ENCODE measurements around the gene SCIN.
"Not testable (repeated sequence)": the region's sequence is repeated elsewhere in the genome, so short reads cannot be mapped to it uniquely, and the experiment has no call there.

Gene SCIN

DNA sequence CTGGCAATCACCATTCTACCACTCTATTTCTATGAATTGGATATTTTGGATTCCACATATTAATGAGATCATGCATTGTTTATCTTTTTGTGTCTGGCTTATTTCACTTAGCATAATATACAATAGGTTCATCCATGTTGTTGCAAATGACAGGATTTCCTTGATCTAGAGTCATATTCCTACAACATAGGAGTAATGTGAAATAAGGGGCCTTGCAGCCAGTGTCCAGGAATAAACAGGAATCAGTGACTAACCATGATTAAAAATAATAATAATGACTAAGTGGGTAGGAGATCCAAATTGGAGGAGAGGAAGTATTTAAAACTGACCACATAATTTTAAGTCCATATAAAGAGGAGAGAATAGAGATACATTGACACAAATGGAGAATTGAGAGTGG is 49.9 kb downstream of the SCIN start:
- DNase-seq = no peak

DNA sequence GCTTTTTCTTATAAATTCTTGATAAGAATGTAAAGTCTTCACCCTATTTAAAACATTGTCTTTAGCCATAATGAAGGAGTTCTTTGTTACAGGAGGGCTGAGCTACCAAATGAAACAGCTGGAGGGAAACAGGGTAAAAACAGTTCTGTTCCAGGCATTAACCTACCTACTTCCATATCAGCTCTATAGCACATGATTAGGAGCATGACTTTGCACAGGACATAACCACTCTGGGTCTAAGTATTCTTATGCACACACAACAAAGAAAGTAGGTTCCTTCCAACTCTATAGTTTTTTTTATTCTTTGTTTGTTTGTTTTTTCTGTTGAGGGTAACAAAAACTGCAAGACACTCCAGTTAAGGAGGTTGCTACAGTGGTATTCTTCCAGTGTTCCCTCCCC is 52.7 kb downstream of the SCIN start:
- DNase-seq = no peak

DNA sequence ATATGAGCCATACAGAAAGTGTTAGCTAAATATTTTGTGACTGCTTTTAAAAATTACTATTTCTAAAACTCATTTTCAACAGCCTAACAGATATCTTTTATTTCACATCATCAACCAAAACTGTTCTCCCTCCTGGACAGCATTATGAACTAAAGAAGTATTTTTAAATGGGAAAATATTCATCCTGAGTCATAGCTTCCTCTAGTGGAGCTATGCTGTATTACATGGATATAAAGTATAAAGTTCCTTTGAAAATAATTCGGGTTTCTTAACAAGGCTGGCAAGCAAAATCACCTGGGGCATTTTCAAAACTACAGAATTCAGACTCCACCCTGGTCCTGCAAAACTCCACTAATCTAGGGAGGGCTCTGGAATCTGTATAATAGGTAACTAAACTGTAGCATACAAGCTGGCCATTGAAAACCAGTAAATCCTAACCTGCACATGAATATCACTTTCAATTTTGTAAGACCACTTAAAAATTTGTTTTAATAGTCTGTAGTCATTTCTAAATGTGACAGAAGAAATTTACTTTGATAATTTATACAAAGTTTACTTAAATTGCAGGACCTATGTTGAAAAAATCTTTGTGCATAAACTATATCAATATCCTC is 53.5 kb downstream of the SCIN start:
- DNase-seq = no peak

DNA sequence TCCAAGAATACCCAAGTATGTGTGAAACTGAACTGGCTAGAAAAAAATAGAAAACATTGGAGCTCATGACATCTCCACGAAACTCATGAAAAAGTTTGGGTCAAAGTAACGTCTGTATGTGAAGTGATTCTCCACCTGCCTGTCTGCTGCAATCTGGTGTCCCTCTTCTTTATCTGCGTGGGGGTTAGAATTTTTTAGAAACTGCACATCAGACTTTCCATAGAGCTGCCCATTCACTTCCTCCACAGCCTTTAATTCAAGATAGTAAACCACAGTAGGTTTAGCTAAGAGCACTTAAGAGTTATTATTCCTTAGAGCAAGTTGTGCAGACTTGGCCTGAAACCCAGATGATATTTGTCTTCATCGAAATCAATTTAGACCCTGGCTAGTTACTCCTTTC is 55.3 kb downstream of the SCIN start:
- no peak for DNase-seq

DNA sequence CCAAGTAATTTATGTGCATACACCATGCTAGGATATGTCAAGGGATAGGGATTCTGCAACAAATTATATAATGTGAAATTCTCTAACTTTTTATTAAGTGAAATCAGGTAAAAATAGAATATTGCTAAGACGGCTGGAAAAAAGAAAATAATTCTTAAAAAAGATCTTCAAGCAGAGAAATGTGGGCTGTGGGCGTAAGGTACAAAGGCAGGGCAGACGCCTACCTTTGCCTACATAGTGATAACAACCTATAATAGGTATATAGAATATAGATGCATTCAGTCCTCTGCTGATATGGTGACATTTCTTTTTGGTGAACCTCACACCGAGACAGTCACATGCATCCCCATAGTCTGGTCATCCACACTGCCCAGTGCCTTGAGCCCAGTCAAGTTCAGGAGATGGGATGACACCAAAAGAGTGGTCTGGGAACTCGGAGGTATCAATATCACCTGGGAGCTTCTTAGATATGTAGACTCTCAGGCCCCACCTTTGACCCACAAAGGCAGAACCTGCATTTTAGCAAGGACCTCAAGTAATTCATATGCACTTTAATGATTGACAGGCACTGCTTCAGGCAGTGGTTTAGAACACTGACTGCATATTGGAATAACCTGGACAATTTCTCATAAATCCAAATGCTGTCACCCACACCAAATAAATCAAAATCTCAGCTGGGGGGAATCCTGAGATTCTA is 59.4 kb downstream of the SCIN start:
- no peak for DNase-seq

DNA sequence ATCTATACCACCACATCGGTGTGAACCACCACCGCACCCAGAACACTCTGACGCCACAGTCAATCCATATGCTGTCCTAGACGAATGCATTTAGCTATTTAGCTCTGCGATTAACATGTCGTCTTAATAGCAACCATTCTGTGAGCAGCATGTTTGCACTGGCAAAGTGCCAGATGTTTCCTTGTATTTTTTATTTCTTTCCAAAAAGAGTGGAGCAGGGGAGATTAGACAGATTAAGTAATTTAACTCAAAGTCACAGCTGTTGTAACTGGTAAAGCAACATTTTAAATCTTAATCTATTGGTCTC is 59.9 kb downstream of the SCIN start:
- DNase-seq = no peak

DNA sequence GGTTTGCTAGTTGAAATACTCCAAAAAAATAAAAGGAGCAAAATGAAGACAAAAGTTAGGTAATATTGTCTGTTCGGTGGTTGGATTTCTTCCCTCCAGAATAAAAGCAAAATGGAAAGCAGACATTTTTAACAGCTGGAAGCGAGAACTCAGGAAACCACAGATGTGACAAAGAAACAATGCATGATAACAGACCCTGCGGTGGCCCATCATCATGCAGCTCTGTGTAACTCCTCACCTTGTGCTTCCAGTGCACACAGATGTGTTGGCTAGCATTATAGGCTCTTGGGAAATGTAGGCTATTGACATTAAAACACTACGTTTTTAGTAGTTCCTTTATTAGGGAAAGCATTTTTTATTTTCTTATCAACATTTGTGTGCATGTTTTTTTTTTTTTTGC is 63.1 kb downstream of the SCIN start:
- no peak for DNase-seq

DNA sequence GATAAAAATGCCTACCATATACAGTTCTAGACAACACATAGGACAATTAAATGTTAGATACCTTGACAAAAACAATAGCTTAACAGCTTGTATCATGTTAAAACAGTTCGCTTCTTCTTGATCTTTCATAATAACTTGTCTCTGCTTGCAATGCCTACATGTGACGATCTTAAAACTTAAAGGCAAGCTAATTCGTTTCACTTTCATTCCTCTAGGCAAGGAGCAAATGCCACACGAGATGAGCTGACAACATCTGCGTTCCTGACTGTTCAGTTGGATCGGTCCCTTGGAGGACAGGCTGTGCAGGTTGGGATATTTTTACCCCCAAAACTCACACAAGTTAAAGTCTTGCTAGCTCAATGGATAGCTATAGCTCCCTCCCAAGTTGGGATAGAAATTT is 65.3 kb downstream of the SCIN start:
- no peak for DNase-seq

DNA sequence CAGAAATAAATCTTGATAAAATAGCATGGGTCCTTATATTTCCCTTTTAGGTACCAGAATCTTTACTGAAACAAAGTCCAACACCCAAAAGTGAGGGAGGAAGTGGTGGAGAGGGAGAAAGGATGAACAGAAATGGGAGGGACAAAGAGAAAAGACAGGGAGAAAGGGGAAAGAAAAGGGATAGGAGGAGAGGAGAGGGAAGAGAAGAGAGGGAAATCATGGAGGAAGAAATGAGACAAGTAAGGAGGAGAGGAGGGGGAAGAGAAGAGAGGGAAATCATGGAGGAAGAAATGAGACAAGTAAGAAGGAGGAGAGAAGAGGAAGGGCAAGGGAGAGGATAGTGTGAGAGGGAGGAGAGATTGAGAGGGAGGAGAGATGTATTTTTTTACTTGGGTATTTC is 66.8 kb downstream of the SCIN start:
- no peak for DNase-seq

DNA sequence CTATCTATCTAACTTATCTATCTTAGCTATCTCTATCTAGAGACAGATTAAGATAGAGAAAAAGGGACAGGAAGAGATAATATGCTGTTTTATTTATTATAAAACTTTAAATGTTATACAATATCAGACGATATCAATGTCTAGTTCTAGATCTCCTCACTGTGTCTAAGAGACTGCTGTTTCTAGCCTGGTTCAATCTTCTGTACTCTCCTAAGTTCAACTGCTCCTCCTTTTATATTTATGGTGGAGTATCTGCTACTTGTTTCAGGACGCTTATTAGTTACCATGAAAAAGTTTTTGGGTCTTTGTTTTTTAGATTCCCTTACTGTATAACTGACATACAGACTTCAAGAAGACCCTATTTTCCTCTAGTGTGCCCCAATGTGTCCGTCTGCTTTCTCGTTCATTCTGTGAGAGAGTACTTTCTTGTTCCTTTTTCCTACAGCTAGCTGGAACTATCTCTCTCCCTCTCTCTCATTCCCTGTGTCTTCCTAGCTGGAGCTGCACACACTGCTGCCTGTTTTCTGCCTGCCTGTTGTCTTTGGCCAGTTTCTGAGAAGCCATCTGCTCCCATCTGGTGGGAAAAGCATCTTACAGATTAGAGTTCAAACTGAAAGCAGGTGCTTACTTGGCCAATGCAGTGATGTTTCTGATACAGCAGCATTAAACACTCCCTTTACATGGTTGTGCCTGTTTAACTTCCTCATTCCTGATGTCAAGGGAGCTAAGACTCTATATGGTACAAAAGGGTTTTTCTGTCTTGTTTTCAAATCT is 67.5 kb downstream of the SCIN start:
- DNase-seq = no peak

DNA sequence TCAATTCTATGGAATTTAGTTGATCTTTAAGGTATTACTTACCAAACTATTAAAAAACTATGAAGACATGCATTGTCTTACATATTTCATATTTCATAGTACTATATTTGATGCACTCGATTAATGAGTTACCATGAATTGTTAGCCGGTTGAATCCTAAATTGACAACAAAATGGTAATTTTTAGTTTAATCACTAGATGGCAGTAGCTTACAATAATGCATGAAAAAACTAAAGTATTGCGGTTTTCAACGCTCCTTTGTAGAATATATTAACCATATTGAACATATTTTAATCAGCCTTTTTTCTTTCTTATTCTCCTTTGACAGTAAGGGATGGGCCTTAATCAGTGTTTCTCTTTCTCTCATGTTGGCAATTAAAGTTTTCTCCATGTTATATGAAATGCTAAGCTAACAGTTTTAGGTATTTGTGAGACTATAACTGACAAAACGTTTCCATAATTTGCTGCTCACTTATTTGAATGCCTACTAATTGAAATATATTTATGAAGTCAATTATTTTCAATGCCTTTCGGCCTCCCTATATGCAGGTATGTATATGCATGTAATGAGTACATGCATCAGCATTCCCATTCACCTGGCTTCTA is 68.4 kb downstream of the SCIN start:
- no peak for DNase-seq

DNA sequence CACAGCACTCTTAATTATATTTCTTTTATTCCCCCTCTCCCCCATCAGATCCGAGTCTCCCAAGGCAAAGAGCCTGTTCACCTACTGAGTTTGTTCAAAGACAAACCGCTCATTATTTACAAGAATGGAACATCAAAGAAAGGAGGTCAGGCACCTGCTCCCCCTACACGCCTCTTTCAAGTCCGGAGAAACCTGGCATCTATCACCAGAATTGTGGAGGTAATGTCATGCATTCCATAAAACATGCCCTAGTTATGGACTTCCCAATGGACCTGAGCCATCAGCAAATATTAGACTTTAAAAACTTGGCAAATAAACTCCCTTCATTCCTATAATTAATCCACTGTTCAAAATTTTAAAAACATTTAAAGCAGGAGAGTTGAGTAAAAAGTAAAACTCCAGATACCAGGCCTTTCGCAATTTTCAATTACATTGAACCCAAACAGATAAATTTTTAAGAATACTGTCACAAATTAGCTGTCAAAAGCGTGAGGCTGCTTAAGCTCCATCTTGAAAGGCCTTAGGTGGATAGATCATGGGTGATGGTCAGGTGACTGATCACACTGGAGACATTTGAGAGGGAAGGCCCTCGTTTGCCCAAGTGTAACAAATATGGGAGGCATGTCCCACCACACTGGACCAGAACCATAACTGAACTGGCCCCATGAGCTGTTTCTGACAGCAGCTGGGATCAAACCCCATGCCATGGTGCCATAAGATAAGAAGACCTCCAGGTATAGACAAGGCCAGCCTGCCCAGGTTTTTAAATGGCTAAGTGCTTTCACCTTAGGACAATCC is 70.0 kb downstream of the SCIN start:
- DNase-seq = no peak

DNA sequence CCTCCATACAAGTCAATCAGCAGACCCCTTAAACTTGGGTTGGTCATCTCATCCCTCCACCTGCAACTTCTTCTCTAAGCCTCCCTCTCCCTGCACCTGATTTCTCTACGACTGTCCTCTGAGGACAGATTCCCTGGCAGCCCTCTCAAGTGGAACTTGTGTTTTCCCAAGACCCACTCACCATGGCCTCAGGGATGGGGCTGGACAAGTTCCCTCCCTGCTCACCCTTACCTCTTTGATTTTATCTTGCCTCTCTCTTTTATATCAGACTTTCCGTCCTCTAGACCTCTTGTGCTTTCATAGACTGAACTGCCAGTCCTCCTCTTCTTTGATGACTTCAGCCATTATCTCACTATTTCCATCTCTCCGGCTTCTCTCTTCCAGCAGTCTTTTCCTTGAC is 70.7 kb downstream of the SCIN start:
- no peak for DNase-seq

DNA sequence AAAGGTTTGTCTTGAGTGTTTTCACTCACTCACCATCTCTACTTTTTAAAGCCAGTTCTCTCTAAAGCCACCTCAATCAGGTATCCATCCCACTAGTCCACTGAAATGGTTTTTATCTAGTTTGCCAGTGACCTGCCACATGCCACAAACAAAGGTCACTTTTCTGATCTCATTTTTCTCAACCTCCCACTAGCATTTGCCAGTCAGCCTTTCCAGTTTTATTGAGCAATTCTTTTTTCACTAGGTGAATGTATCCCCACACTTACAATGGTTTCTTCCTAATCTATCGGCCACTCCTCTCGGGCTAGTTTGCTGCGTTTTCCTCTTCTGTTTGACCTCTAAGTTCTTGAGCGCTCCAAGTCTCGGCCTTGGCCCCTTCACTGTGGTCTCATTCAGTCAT is 72.0 kb downstream of the SCIN start:
- no peak for DNase-seq

DNA sequence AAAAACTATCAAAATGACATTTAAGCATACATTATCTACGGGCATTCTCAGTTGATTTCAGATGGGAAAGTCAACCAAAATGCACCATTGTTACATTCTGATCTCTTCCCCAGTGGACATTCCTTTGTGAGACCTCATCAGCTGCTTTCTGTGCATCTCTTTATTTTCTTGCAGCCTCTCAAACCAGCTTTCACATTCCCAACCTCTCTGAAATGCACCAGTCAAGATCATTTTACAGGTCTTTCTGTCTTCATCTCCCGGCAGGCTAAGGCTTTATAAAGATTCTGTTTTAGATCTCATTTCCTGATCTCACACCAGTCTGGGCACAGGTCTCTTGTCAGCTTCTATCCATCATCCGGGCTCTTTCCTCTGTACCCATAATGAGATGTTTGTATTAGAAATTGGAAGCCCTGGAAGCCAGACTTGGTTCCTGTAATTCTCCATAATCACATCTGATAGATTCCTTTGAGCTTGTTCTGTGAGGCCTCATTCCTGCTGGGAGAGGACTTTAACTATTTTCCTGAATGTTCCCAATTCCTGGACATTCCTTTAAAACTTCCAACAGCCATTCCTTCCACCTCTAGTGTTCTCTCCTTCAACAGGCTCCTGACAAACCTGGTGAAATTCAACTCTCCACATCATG is 72.6 kb downstream of the SCIN start:
- no peak for DNase-seq

DNA sequence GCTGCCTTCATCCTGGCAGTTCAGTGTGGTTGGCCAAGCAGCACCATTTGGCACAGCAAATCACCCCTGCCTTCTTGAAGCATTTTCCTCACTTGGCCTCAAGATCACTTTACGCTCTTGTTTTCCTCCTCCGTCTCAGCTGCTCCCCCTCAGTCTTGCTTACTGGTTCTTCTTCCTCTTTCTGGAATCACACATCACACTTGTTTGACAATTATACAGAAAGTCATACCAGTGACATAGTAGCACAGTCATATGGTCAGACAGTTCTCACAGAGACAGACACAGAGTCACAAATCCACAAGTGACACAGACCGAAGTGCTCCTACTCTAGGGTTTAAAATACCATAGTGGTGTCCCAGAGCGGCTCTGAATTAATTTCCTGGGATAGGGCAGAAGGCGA is 73.1 kb downstream of the SCIN start:
- DNase-seq = no peak

DNA sequence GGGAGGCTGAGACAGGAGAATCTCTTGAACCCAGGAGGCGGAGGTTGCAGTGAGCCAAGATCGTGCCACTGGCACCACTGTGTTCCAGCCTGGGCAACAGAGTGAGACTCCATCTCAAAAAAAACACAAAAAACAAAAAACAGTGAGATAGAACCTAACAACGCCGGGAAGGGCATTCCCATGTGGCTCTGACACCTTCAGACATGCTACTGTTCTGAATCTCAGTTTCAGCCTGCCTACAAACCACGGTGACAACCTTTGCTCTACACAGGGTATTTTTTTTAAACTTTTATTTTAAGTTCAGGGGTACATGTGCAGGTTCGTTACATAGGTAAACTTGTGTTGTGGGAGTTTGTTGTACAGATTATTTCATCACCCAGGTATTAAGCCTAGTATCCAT is 74.7 kb downstream of the SCIN start:
- DNase-seq = not testable (repeated sequence)

DNA sequence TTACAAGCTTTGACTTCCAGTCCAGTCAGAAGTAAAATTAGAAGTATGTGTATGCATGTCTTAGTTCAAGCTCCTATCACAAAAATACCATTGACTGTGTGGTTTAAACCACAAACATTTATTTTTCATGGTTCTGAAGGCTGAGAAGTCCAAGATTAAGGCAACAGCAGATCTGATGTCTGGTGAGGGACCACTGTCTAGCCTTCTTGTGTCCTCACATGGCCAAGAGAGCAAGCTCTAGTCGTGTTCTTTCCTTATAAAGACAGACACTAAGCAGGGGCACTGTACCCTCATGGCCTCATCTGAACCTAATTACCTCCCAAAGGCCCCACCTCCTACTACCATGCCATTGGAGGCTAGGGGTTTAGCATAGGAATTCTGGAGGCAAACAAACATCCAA is 75.6 kb downstream of the SCIN start:
- DNase-seq = no peak

DNA sequence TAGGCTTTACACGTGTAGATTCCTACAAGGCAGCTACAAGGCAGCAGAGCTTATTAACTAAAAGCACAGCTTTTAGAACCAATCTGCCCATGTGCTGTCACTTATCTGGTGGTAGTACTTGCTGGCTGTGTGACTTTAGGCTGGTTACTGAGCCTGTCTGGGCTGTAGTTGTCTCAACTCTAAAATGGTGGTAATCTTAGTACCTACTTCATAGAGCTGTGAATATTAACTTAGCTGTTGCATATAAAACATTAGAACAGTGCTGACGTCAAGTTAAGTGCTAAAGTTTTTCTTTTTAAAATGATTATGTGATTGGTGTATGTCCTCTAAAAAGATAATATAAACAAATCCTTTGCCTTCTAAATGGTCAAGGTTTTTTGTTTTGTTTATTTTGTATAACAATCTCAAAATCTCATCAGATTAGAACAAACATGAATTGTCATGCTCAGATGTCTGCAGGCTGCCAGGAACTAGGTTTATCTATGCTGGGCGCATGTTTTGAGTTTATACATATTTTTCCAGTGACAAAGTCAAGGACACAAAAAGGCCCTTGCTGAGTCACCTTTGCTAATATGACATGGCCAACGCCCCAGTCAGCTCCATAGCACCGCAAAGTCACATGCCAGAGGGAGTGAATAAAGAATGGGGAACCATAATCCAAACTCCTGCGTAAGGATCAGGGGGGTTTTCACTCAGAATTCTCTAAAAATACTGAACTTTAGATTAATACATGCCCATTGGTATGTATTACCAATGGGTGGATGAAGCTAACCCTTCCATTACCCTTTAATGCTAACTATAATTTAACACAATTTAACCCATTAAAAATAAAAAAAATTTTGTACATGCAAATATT is 77.1 kb downstream of the SCIN start:
- peak; percentile 47 for DNase-seq

DNA sequence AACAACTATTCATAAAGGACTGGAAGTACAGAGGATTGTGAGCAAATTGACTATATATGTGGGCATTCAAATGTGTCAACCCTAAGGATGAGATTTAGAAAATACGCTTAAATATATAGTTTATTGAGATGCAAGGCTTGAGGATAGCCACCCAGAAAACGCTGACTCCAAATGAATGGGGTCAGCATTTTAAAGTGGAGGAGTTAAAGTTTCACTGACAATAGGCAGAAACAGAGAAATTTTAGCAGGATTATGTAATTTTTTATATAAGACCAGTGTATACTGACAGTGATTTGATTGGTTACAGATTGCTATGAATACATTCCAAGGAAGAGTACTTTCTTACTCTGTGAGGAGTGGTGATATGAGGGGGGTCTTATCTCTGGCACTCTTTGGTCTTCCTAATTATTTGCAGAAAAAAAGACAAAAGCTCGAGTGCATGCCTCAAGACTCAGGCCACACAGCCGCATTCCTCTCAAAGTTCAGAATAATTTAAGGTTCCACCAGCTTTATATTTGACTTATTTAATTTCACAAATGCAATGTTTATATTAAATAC is 78.3 kb downstream of the SCIN start:
- no peak for DNase-seq

DNA sequence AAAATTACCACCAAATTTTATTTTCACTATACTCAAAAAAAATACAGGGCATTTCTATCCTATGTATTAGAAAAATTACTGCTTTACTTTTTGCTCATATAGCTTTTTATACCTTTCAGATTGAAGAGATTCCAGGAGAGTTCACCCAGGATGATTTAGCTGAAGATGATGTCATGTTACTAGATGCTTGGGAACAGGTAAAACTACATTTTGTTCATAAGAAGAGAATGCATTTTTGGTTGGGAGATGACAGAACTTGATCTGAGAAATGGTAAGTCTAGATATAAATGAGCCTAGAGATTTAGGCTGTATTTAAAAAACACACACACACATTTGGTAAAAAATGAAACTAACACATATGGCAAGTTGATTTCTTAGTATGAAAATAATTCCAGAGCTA is 78.8 kb downstream of the SCIN start:
- DNase-seq = no peak

Measured in amniotic stem cell (primary cell).